Calu3 (cell line): ENCODE data around the gene PPCDC. TPM values are rescaled to one million over a fixed set of nuclear protein-coding genes. Genes with fewer than 3 reads are reported as not detected.

Experiments used
- BruUV-seq: library from RNA; stranded (reverse); fragments of 400-500 nt; replicated peaks from 2 replicates; lab custom pipeline; 2021; lab: Mats Ljungman, UMichigan
- CTCF ChIA-PET: fragments of 300-600 bp; sonication (Branson Sonifier 250); formaldehyde crosslinking; loops from one replicate; lab custom pipeline; 2022; ENCODE audit warnings: antibody characterized with exemption; lab: Charles Lee
- DNase-seq: peaks from one replicate; pipeline ENCODE4 v3.0.0; 2022
- H3K27ac Mint-ChIP-seq: one replicate; pipeline ENCODE4 v1.8.0; 2022; ENCODE audit warnings: mixed read lengths; ENCODE audit not compliant: unreplicated experiment
- H3K27me3 Mint-ChIP-seq: one replicate; pipeline ENCODE4 v1.8.0; 2022; ENCODE audit warnings: mixed read lengths; ENCODE audit not compliant: unreplicated experiment
- H3K36me3 Mint-ChIP-seq: one replicate; pipeline ENCODE4 v1.8.0; 2022; ENCODE audit warnings: mild to moderate bottlenecking, moderate library complexity, mixed read lengths; ENCODE audit not compliant: insufficient read depth, unreplicated experiment
- H3K4me1 Mint-ChIP-seq: one replicate; pipeline ENCODE4 v1.8.0; 2022; ENCODE audit warnings: mild to moderate bottlenecking, low read depth, mixed read lengths; ENCODE audit not compliant: unreplicated experiment
- H3K4me3 Mint-ChIP-seq: one replicate; pipeline ENCODE4 v1.8.0; 2022; ENCODE audit warnings: mild to moderate bottlenecking, low read depth, moderate library complexity, mixed read lengths; ENCODE audit not compliant: unreplicated experiment
- H3K9me3 Mint-ChIP-seq: one replicate; pipeline ENCODE4 v1.8.0; 2022; ENCODE audit warnings: low read depth, mixed read lengths; ENCODE audit not compliant: unreplicated experiment
- CTCF ChIP-seq: fragments of 200-600 bp; IDR thresholded peaks from one replicate; pipeline ENCODE4 v1.8.0; 2022; ENCODE audit warnings: antibody characterized with exemption; ENCODE audit not compliant: unreplicated experiment
- intact Hi-C: fragments of 100-400 bp; cut with micrococcal nuclease; formaldehyde crosslinking; loops from one replicate; pipeline ENCODE4 v1.10.0; 2022; ENCODE audit not compliant: unreplicated experiment
- total RNA-seq: library from RNA; stranded (reverse); gene quantifications from 2 replicates; pipeline ENCODE4 v1.2.3, GENCODE V29; 2022

PPCDC gene
- total RNA-seq, 1 experiment from 2014 or later: 24.4 TPM

GRCh38 chr15:75051711-75052110 is 28.3 kb downstream of the PPCDC start:
- BruUV-seq: no TSS peak

GRCh38 chr15:75052972-75053747 is 29.8 kb downstream of the PPCDC start:
- no peak for TF ChIP-seq CTCF
- no peaks in the 10 kb centered on the region for H3K9me3 Mint-ChIP-seq
- H3K4me1 Mint-ChIP-seq: peaks cover 30% of the 10 kb centered on the region
- H3K27me3 Mint-ChIP-seq: no peaks in the 10 kb centered on the region
- DNase-seq: no peak
- CTCF ChIA-PET: interaction anchor here (0.6 to 1.0 kb wide), 3 partner anchors 10 to 19 kb away, joined by 3 to 4 read pairs (median 3); no protein-coding TSS in a partner anchor
- no TSS peak for BruUV-seq
- intact Hi-C loops: no loop called here
- no peak overlapping the region for H3K27ac Mint-ChIP-seq
- H3K4me3 Mint-ChIP-seq: no peak overlapping the region
- H3K36me3 Mint-ChIP-seq: peaks cover 29% of the 10 kb centered on the region

More at GRCh38 chr15:75051711-75052110, 28.3 kb downstream of the PPCDC start:
- no peak for DNase-seq
- CTCF ChIA-PET: no interaction called here
- no peak for TF ChIP-seq CTCF
- Mint-ChIP-seq H3K4me3 (no peak overlapping the region), H3K27me3 (no peaks in the 10 kb centered on the region), H3K27ac (no peak overlapping the region), H3K36me3 (peaks cover 32% of the 10 kb centered on the region), H3K4me1 (peaks cover 30% of the 10 kb centered on the region), H3K9me3 (no peaks in the 10 kb centered on the region)
- intact Hi-C loops: no loop called here

GRCh38 chr15:75053748-75054125 is 30.3 kb downstream of the PPCDC start:
- no TSS peak for BruUV-seq
- no peaks in the 10 kb centered on the region for H3K27me3 Mint-ChIP-seq
- peak overlapping the region; percentile 6 for H3K27ac Mint-ChIP-seq
- H3K36me3 Mint-ChIP-seq: peaks cover 31% of the 10 kb centered on the region
- DNase-seq: no peak
- peaks cover 36% of the 10 kb centered on the region for H3K4me1 Mint-ChIP-seq
- CTCF ChIA-PET: interaction anchor here (0.6 to 2.2 kb wide), 4 partner anchors 10 to 20 kb away, joined by 3 to 8 read pairs (median 4); no protein-coding TSS in a partner anchor
- H3K4me3 Mint-ChIP-seq: no peak overlapping the region
- intact Hi-C loops: loop anchor here (2.0 kb wide), 1 partner anchor 51 kb away; no protein-coding TSS in a partner anchor
- TF ChIP-seq CTCF: no peak
- no peaks in the 10 kb centered on the region for H3K9me3 Mint-ChIP-seq

GRCh38 chr15:75054172-75054897 is 30.9 kb downstream of the PPCDC start:
- H3K4me3 Mint-ChIP-seq: no peak overlapping the region
- intact Hi-C loops: loop anchor here (2.0 kb wide), 1 partner anchor 50 kb away; no protein-coding TSS in a partner anchor
- TF ChIP-seq CTCF: no peak
- peaks cover 37% of the 10 kb centered on the region for H3K4me1 Mint-ChIP-seq
- CTCF ChIA-PET: interaction anchor here (0.7 to 2.2 kb wide), 3 partner anchors 11 to 20 kb away, joined by 3 to 8 read pairs (median 4); no protein-coding TSS in a partner anchor
- no TSS peak for BruUV-seq
- H3K9me3 Mint-ChIP-seq: no peaks in the 10 kb centered on the region
- no peaks in the 10 kb centered on the region for H3K27me3 Mint-ChIP-seq
- peaks cover 31% of the 10 kb centered on the region for H3K36me3 Mint-ChIP-seq
- DNase-seq: no peak
- H3K27ac Mint-ChIP-seq: peak overlapping the region; percentile 6
